H1 (cell line): Measurements from ENCODE around the gene TBC1D2B. TPM values are rescaled to one million over a fixed set of nuclear protein-coding genes. Genes with fewer than 3 reads are reported as not detected.

Experiments
- CTCF ChIA-PET: fragments of 300-600 bp; sonication (Branson Sonifier 250); formaldehyde crosslinking; loops from one replicate; lab custom pipeline; 2021; ENCODE audit not compliant: partially characterized antibody; lab: Charles Lee
- POLR2A ChIA-PET: fragments of 300-600 bp; sonication (Branson Sonifier 250); formaldehyde crosslinking; loops from one replicate; lab custom pipeline; 2021; ENCODE audit warnings: inconsistent platforms; ENCODE audit not compliant: partially characterized antibody; lab: Charles Lee
- DNase-seq, 2 experiments: peaks; one replicate each; pipeline versions ENCODE4 v3.0.0 to v3.0.0-alpha.2; 2010 to 2022; ENCODE audit warnings: low spot score in 2 of 2, low read depth in 1 of 2, mixed read lengths in 1 of 2
- FAIRE-seq: peaks from 2 replicates; lab custom pipeline; 2011; peaks lifted over from hg19 to GRCh38; lab: Jason Lieb, UNC
- H2AFZ ChIP-seq: 2 replicates; pipeline ENCODE4 v1.8.1; 2012; ENCODE audit warnings: low read length, inconsistent platforms
- H2AK5ac ChIP-seq: 2 replicates; pipeline ENCODE4 v1.6.1; 2013; ENCODE audit warnings: low read depth, low read length
- H2BK120ac ChIP-seq: replicated peaks from 2 replicates; pipeline ENCODE3; 2013; ENCODE audit warnings: low read depth, low read length, inconsistent platforms
- H2BK12ac ChIP-seq: 2 replicates; pipeline ENCODE4 v1.6.1; 2013; ENCODE audit warnings: low read depth, low read length
- H2BK15ac ChIP-seq: 2 replicates; pipeline ENCODE4 v1.6.1; 2013; ENCODE audit warnings: low read length
- H2BK20ac ChIP-seq: 2 replicates; pipeline ENCODE4 v1.6.1; 2013; ENCODE audit warnings: low read length
- H2BK5ac ChIP-seq: 2 replicates; pipeline ENCODE4 v1.6.1; 2013; ENCODE audit warnings: low read depth, low read length
- H3K14ac ChIP-seq: 2 replicates; pipeline ENCODE4 v1.6.1; 2013; ENCODE audit warnings: inconsistent platforms; ENCODE audit not compliant: insufficient read length
- H3K18ac ChIP-seq: 2 replicates; pipeline ENCODE4 v1.6.1; 2013; ENCODE audit warnings: low read length; ENCODE audit errors: extremely low read depth
- H3K23ac ChIP-seq: 2 replicates; pipeline ENCODE4 v1.6.1; 2013; ENCODE audit warnings: inconsistent platforms; ENCODE audit not compliant: insufficient read length
- H3K23me2 ChIP-seq: 2 replicates; pipeline ENCODE4 v1.6.1; 2013; ENCODE audit warnings: low read depth, low read length
- H3K27ac ChIP-seq: 2 replicates; pipeline ENCODE4 v1.6.1; 2011; ENCODE audit warnings: low read depth, low read length, inconsistent platforms
- H3K27me3 ChIP-seq, 4 experiments: replicated peaks in 1 of 4; 1 replicate in 1 of 4; 2 replicates in 3 of 4; pipeline versions ENCODE4 v1.6.1 to v1.8.1; 2011 to 2013; ENCODE audit warnings: low read length in 3 of 4, mild to moderate bottlenecking in 3 of 4, inconsistent platforms in 2 of 4, mixed read lengths in 2 of 4, moderate library complexity in 1 of 4; ENCODE audit not compliant: control insufficient read depth in 3 of 4, insufficient read depth in 3 of 4; ENCODE audit errors: extremely low read depth in 1 of 4
- H3K36me3 ChIP-seq, 4 experiments: 2 replicates each; pipeline versions ENCODE4 v1.6.1 to v1.8.1; 2011 to 2013; ENCODE audit warnings: mild to moderate bottlenecking in 4 of 4, low read length in 3 of 4, moderate library complexity in 2 of 4, control low read depth in 1 of 4, inconsistent platforms in 1 of 4; ENCODE audit not compliant: insufficient read depth in 4 of 4, control insufficient read depth in 2 of 4
- H3K4ac ChIP-seq: replicated peaks from 2 replicates; pipeline ENCODE3; 2013; ENCODE audit warnings: low read length, low read depth, mixed read lengths, inconsistent platforms; ENCODE audit not compliant: insufficient read length
- H3K4me1 ChIP-seq, 4 experiments: replicated peaks in 1 of 4; 1 replicate in 1 of 4; 2 replicates in 3 of 4; pipeline versions ENCODE4 v1.6.1 to v1.8.1; 2011 to 2013; ENCODE audit warnings: low read length in 3 of 4, inconsistent platforms in 2 of 4, mixed read lengths in 1 of 4; ENCODE audit not compliant: insufficient read depth in 4 of 4, control insufficient read depth in 3 of 4
- H3K4me2 ChIP-seq, 2 experiments: 2 replicates each; pipeline versions ENCODE4 v1.6.1 to v1.8.1; 2011 to 2013; ENCODE audit warnings: low read depth in 2 of 2, low read length in 2 of 2, control low read depth in 1 of 2, inconsistent platforms in 1 of 2, mild to moderate bottlenecking in 1 of 2; ENCODE audit not compliant: insufficient read depth in 1 of 2
- H3K4me3 ChIP-seq, 4 experiments: fragments of 200-600, 300-600 bp in 1 of 4; sonication (generic), shearing (Covaris generic), sonication (Bioruptor Twin) in 1 of 4; 2 replicates each; pipeline versions ENCODE4 v1.5.1 to v1.8.1; 2011 to 2016; ENCODE audit warnings: low read length in 4 of 4, low read depth in 3 of 4, control low read depth in 2 of 4, inconsistent platforms in 2 of 4, mild to moderate bottlenecking in 2 of 4, mixed read lengths in 1 of 4, moderate library complexity in 1 of 4; ENCODE audit not compliant: insufficient read depth in 2 of 4; ENCODE audit errors: extremely low read depth in 1 of 4
- H3K56ac ChIP-seq: replicated peaks from 2 replicates; pipeline ENCODE3; 2013; ENCODE audit warnings: low read depth, mild to moderate bottlenecking, mixed read lengths, low read length, inconsistent platforms; ENCODE audit not compliant: insufficient read length
- H3K79me1 ChIP-seq: 2 replicates; pipeline ENCODE4 v1.6.1; 2013; ENCODE audit warnings: low read depth, low read length, control low read depth
- H3K79me2 ChIP-seq, 2 experiments: 2 replicates each; pipeline versions ENCODE4 v1.6.1 to v1.8.1; 2012 to 2013; ENCODE audit warnings: low read length in 2 of 2, mild to moderate bottlenecking in 2 of 2, inconsistent platforms in 1 of 2; ENCODE audit not compliant: insufficient read depth in 2 of 2, control insufficient read depth in 1 of 2
- H3K9ac ChIP-seq, 4 experiments: replicated peaks in 1 of 4; 1 replicate in 1 of 4; 2 replicates in 3 of 4; pipeline versions ENCODE4 v1.6.1 to v1.8.1; 2011 to 2013; ENCODE audit warnings: low read depth in 3 of 4, low read length in 3 of 4, control low read depth in 2 of 4, mild to moderate bottlenecking in 2 of 4, moderate library complexity in 2 of 4, inconsistent platforms in 1 of 4; ENCODE audit errors: extremely low read depth in 1 of 4
- H3K9me3 ChIP-seq, 2 experiments: 2 replicates each; pipeline versions ENCODE4 v1.6.1 to v1.8.1; 2012 to 2013; ENCODE audit warnings: mild to moderate bottlenecking in 2 of 2, moderate library complexity in 2 of 2, control low read depth in 1 of 2, inconsistent platforms in 1 of 2, low read depth in 1 of 2, low read length in 1 of 2, mixed read lengths in 1 of 2; ENCODE audit not compliant: insufficient read depth in 2 of 2
- H4K20me1 ChIP-seq, 2 experiments: replicated peaks in 1 of 2; 2 replicates each; pipeline versions ENCODE3 to v1.8.1; 2011 to 2013; ENCODE audit warnings: inconsistent platforms in 2 of 2, low read length in 2 of 2, mild to moderate bottlenecking in 1 of 2; ENCODE audit not compliant: insufficient read depth in 2 of 2, control insufficient read depth in 1 of 2
- H4K5ac ChIP-seq: 2 replicates; pipeline ENCODE4 v1.6.1; 2013; ENCODE audit warnings: low read length, low read depth, mixed read lengths, inconsistent platforms; ENCODE audit not compliant: insufficient read length
- H4K8ac ChIP-seq: 2 replicates; pipeline ENCODE4 v1.8.0; 2013; ENCODE audit warnings: mild to moderate bottlenecking, moderate library complexity, low read length, inconsistent platforms; ENCODE audit not compliant: insufficient read depth; ENCODE audit errors: extremely low read depth
- H4K91ac ChIP-seq: replicated peaks from 2 replicates; pipeline ENCODE3; 2013; ENCODE audit warnings: low read length, mixed read lengths, inconsistent platforms; ENCODE audit not compliant: insufficient read length
- ASH2L ChIP-seq: fragments of 200-600, 300-600 bp; sonication (generic); IDR thresholded peaks from one replicate; pipeline ENCODE4 v1.7.1; 2017; ENCODE audit warnings: low read length
- CBX8 ChIP-seq: fragments of 300-800, 300-1000 bp; sonication (generic); IDR thresholded peaks from 2 replicates; pipeline ENCODE4 v1.7.1; 2016; ENCODE audit warnings: low read depth, low read length, borderline replicate concordance
- EGR1 ChIP-seq: IDR thresholded peaks from 2 replicates; pipeline ENCODE4 v1.6.1; 2011; ENCODE audit warnings: low read depth, low read length, borderline replicate concordance
- SIRT6 ChIP-seq: IDR thresholded peaks from one replicate; pipeline ENCODE4 v1.7.1; 2012; ENCODE audit warnings: low read length, inconsistent platforms
- WGBS, 2 experiments: shearing (Covaris generic) in 1 of 2; methylation state at CpG; one replicate each; pipeline versions ENCODE4 v1.1.6 to v1.1.7; 2013 to 2015; ENCODE audit warnings: low lambda C conversion rate in 2 of 2, mixed read lengths in 2 of 2, inconsistent platforms in 1 of 2, low coverage in 1 of 2, missing lambda C conversion rate in 1 of 2; ENCODE audit not compliant: insufficient replicate concordance in 2 of 2, insufficient coverage in 1 of 2, insufficient read length in 1 of 2; ENCODE audit errors: extremely low coverage in 1 of 2, missing lambda C conversion rate in 1 of 2; 5-methylcytosine and 5-hydroxymethylcytosine counted together
- long read RNA-seq, 2 experiments: library from RNA in 1 of 2; library from capped mRNA in 1 of 2; stranded (forward); transcript quantifications; one replicate each; pipeline ENCODE4 v2.0.0, GENCODE V29; 2021; ENCODE audit warnings: inconsistent platforms in 1 of 2
- polyA minus RNA-seq, 3 experiments: library from RNA; depleted of rRNA, polyadenylated mRNA; stranded (reverse); fragments of >200 nt; gene quantifications; 1 replicate in 2 of 3; 2 replicates in 1 of 3; pipeline ENCODE4 v1.2.3, GENCODE V29; 2011
- polyA plus RNA-seq, 7 experiments: library from polyadenylated mRNA; depleted of rRNA in 3 of 7; stranded (reverse) in 5 of 7; unstranded in 2 of 7; fragments of >200 nt in 5 of 7; fragments of 200-250 nt in 2 of 7; gene quantifications; 1 replicate in 5 of 7; 2 replicates in 1 of 7; 4 replicates in 1 of 7; pipeline versions ENCODE4 v1.2.1 to v1.2.3, GENCODE V29; 2011 to 2013; ENCODE audit warnings: missing spikeins in 2 of 7, mixed read lengths in 2 of 7
- total RNA-seq: library from RNA; stranded (reverse); fragmentation: NEBNext Ultra II Directional; extraction: Animal tissue kit (Norgen Biotek cat#: 25700); gene quantifications from 2 replicates; pipeline ENCODE4 v1.2.1, GENCODE V29; 2021
- TF ChIP-seq, protein P1 (sequence below): IDR thresholded peaks from 2 replicates; pipeline ENCODE4 v1.6.1; 2012; ENCODE audit warnings: inconsistent platforms

TBC1D2B gene
- total RNA-seq (15.4 and 19.5 TPM in 2 replicates), polyA plus RNA-seq (2011; rRNA removed) (11.9 and 13.6 TPM in 2 replicates), polyA minus RNA-seq (2011; rRNA and poly(A)+ RNA removed) (17.8 and 17.9 TPM in 2 replicates)
- 15.5 TPM for polyA plus RNA-seq (2011; cell fraction: cytosol; rRNA removed)
- 31.0 TPM for polyA plus RNA-seq (2011; cell fraction: nucleus; rRNA removed)
- polyA plus RNA-seq (2012, experiment 1 of 2): 9.7 to 12.0 TPM (median 11.3 TPM) in 4 replicates
- 4.8 TPM for polyA plus RNA-seq (2012, experiment 2 of 2)
- polyA plus RNA-seq (2013, experiment 1 of 2): 9.2 TPM
- 9.0 TPM for polyA plus RNA-seq (2013, experiment 2 of 2)
- 10.9 TPM for polyA minus RNA-seq (2011; cell fraction: cytosol; rRNA and poly(A)+ RNA removed)
- 19.8 TPM for polyA minus RNA-seq (2011; cell fraction: nucleus; rRNA and poly(A)+ RNA removed)
- long read RNA-seq, experiment 1, full-length matches to known transcripts: 8 of 12 reads
- long read RNA-seq, experiment 1, partial matches to known transcripts: 4 of 12 reads
- long read RNA-seq, experiment 1, other reads (novel, unspliced or antisense): 0 of 12 reads
- long read RNA-seq, experiment 2, full-length matches to known transcripts: 1 of 2 reads
- long read RNA-seq, experiment 2, partial matches to known transcripts: 1 of 2 reads
- long read RNA-seq, experiment 2, other reads (novel, unspliced or antisense): 0 of 2 reads

DNA sequence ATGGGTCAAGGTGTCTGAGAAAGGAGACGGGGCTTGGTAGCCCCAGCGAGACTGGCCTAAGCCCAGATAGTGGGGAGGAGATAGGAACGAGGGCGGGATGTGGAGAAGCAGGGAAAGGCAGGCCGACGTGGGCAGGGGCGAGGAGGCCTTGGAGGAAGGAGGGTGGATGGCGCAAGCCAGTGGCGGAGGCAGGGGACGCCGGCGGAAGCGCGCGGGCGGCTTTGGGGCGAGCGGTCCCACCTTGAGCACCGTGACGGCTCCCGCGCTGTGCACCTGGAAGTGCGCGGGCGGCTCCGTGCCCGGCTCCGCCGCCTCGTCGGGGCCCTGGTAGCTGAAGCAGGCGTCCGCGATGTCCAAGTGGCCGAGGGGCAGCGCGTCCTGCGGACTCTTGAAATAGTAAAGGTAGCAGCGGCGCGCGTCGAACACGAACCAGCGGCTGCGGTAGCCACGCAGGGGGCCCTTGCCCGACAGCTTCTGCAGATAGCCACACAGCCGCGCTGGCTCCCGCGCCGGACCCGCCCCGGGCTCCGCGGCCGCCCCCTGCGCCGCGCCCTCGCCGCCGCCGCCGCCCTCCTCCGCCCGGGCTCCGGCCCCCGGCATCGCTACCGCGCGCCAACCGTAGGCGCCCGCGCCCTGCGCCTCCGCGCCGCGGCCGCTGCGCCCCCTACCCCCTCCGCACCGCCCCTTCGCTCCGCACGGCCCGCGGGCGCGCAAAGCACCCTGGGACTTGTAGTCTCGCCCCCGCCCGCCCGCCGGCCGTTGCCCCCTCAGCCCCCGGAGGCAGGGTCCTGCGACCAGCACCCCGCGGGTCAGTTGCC is at the start of gene TBC1D2B:
Gene TBC1D2B (minus strand): TSS at position 659 of the 818 bp plus-strand sequence. CDS start 59 bp downstream, at position 600.
- 2% methylated on average over 47 of the region's 104 CpGs; no CpG with 5 or more reads in 1 of the 2 experiments for WGBS, 2 experiments
- Histone ChIP-seq H2BK12ac (no peak within 1 kb of the TSS), H3K36me3 (no peaks in the 10 kb centered on the region), H3K23ac (no peak within 1 kb of the TSS), H2AK5ac (no peak within 1 kb of the TSS), H3K18ac (peak within 1 kb of the TSS; percentile 71), H3K4me3 (peak within 1 kb of the TSS; percentile 61 to 79 (median 72)), H2AFZ (peak within 1 kb of the TSS; percentile 97), H3K27me3 (no peaks in the 10 kb centered on the region), H2BK5ac (peak within 1 kb of the TSS; percentile 52; the same call in 1 of the 2 replicates), H3K9ac (peak within 1 kb of the TSS; percentile 42 to 77 (median 50); a peak in 4 of 7 replicates), H2BK120ac (peak within 1 kb of the TSS; percentile 78), H3K9me3 (no peaks in the 10 kb centered on the region), H3K4ac (no peak within 1 kb of the TSS), H2BK20ac (no peak within 1 kb of the TSS), H3K4me2 (peak within 1 kb of the TSS; percentile 66 to 89), H3K4me1 (peaks cover 0 to 8% (median 3%) of the 10 kb centered on the region in 4 experiments; a peak in 4 of 7 replicates), H3K79me1 (no peaks in the 10 kb centered on the region; the same call in 1 of the 2 replicates), H3K27ac (no peak within 1 kb of the TSS), H3K79me2 (peaks cover 0 to 7% of the 10 kb centered on the region in 2 experiments; a peak in 2 of 4 replicates), H4K20me1 (no peaks in the 10 kb centered on the region), H4K91ac (peak within 1 kb of the TSS; percentile 42), H3K23me2 (peaks cover 9% of the 10 kb centered on the region), H3K56ac (peak within 1 kb of the TSS; percentile 65), H4K5ac (peak within 1 kb of the TSS; percentile 48), H3K14ac (no peak within 1 kb of the TSS), H2BK15ac (peak within 1 kb of the TSS; percentile 29; the same call in 1 of the 2 replicates), H4K8ac (peak within 1 kb of the TSS; percentile 83)
- ChIA-PET CTCF (interaction anchor here (0.6 to 2.2 kb wide), 8 partner anchors 17 to 126 kb away, joined by 3 to 8 read pairs (median 4); no protein-coding TSS in a partner anchor), POLR2A (no interaction called here)
- DNase-seq: peak in 1 of 2 experiments; percentile 82
- no peak for FAIRE-seq
- TF ChIP-seq, protein P1, sequence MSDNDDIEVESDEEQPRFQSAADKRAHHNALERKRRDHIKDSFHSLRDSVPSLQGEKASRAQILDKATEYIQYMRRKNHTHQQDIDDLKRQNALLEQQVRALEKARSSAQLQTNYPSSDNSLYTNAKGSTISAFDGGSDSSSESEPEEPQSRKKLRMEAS: 0 out of 2 replicates have a peak, but pooled peaks have one; percentile 4
- TF ChIP-seq EGR1 (no peak), ASH2L (peak; percentile 84), CBX8 (no peak), SIRT6 (no peak)
